ENCODE data around the gene CFAP299.

CFAP299 gene

DNA sequence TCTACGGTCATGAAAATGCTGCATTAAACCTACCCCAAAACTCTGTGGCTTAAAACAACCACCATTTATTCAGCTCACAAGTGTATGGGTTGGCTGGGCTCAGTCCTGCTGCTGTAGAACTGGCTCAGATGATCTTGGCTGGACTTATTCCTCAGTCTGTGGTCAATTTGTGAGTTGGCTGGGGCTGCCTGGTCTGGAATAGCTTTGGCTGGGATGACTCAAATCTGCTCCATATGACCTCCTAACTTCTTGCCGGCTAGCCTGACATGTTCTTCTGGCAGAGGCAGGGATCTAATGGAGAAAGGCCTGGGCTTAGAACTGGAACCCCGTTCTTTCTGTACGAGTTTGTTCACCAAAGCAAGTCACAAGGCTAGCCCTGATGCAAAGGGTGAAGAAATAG is 71.7 kb downstream of the CFAP299 start:
- no peaks in the 10 kb centered on the region for H3K27me3 ChIP-seq (ENCODE audit: control insufficient read depth, low read length)
- H3K4me3 ChIP-seq (ENCODE audit: low read length), result no peak overlapping the region
- no peaks in the 10 kb centered on the region for H3K36me3 ChIP-seq (ENCODE audit: control insufficient read depth, low read length)
- TF ChIP-seq EZH2phosphoT487 (IDR thresholded peaks at IDR 0.05; ENCODE audit: borderline replicate concordance, low read length), result no peak
- TF ChIP-seq, protein P1, sequence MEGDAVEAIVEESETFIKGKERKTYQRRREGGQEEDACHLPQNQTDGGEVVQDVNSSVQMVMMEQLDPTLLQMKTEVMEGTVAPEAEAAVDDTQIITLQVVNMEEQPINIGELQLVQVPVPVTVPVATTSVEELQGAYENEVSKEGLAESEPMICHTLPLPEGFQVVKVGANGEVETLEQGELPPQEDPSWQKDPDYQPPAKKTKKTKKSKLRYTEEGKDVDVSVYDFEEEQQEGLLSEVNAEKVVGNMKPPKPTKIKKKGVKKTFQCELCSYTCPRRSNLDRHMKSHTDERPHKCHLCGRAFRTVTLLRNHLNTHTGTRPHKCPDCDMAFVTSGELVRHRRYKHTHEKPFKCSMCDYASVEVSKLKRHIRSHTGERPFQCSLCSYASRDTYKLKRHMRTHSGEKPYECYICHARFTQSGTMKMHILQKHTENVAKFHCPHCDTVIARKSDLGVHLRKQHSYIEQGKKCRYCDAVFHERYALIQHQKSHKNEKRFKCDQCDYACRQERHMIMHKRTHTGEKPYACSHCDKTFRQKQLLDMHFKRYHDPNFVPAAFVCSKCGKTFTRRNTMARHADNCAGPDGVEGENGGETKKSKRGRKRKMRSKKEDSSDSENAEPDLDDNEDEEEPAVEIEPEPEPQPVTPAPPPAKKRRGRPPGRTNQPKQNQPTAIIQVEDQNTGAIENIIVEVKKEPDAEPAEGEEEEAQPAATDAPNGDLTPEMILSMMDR (IDR thresholded peaks at IDR 0.05; ENCODE audit: low read depth, low read length, poor library complexity, severe bottlenecking), result no peak
- no peak overlapping the region for H3K27ac ChIP-seq (ENCODE audit: low read depth, low read length)
- no peaks in the 10 kb centered on the region for H3K9me2 ChIP-seq (replicated peaks; ENCODE audit: control insufficient read depth, low read length)
- no peaks in the 10 kb centered on the region for H4K20me1 ChIP-seq (ENCODE audit: control insufficient read depth, insufficient read depth, low read depth, low read length)
- H3K4me2 ChIP-seq (ENCODE audit: low read length), result no peak overlapping the region
- no peaks in the 10 kb centered on the region; the same call in 1 of the 2 replicates for H3K9me3 ChIP-seq (ENCODE audit: control insufficient read depth, insufficient read depth, low read length)
- H3K79me2 ChIP-seq (ENCODE audit: control insufficient read depth, low read length), result no peaks in the 10 kb centered on the region
- no peaks in the 10 kb centered on the region for H3F3A ChIP-seq (ENCODE audit: control insufficient read depth, insufficient read depth)
- H3K4me1 ChIP-seq (ENCODE audit: control insufficient read depth, low read length), result no peaks in the 10 kb centered on the region

DNA sequence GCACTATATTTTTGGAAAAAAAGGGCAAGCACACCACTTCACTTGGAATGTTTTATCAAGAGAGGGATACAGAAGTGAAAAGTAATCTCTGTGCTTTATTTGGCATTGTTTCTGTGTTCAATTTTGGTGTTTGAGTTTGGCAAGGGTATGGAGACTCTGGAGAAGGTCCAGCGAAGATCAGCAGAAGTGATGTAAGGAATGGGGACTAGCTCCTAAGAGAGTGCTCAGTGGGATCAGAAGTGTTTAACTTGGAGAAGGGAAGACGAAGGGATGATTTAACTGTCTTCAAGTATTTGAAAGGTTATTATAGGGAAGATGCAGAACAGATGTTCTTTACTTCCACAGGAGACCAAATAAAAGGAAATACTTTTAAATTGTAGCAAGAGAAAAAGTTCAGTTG is 74.3 kb downstream of the CFAP299 start:
- no peaks in the 10 kb centered on the region for H3K9me2 ChIP-seq (replicated peaks; ENCODE audit: control insufficient read depth, low read length)
- H3K9me3 ChIP-seq (ENCODE audit: control insufficient read depth, insufficient read depth, low read length), result no peaks in the 10 kb centered on the region; the same call in 1 of the 2 replicates
- H3K27me3 ChIP-seq (ENCODE audit: control insufficient read depth, low read length), result no peaks in the 10 kb centered on the region
- no peak overlapping the region for H3K4me3 ChIP-seq (ENCODE audit: low read length)
- no peak overlapping the region for H3K4me2 ChIP-seq (ENCODE audit: low read length)
- no peaks in the 10 kb centered on the region for H3K4me1 ChIP-seq (ENCODE audit: control insufficient read depth, low read length)
- no peaks in the 10 kb centered on the region for H4K20me1 ChIP-seq (ENCODE audit: control insufficient read depth, insufficient read depth, low read depth, low read length)
- TF ChIP-seq, protein P1 (IDR thresholded peaks at IDR 0.05; ENCODE audit: low read depth, low read length, poor library complexity, severe bottlenecking), result no peak
- no peak for TF ChIP-seq EZH2phosphoT487 (IDR thresholded peaks at IDR 0.05; ENCODE audit: borderline replicate concordance, low read length)
- H3K79me2 ChIP-seq (ENCODE audit: control insufficient read depth, low read length), result no peaks in the 10 kb centered on the region
- no peaks in the 10 kb centered on the region for H3F3A ChIP-seq (ENCODE audit: control insufficient read depth, insufficient read depth)
- H3K27ac ChIP-seq (ENCODE audit: low read depth, low read length), result no peak overlapping the region
- H3K36me3 ChIP-seq (ENCODE audit: control insufficient read depth, low read length), result no peaks in the 10 kb centered on the region

DNA sequence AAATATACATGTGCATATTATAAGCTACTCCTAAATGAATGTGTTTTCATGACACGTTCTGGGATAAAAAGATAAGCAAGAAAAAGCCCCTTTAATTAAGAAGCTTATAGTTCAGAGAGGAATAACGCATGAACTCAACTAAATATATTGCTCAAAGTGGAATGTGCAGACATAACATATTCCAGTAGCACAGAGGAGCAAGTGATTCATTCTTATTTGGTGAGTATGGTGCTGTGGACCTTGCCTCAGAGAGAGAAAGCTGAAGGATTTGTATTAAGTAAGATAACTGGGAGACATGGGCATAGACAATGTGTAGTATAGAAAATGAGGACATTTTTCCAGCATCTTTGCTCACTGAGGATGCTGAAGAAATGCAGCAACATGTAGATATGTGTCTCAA is 76.8 kb downstream of the CFAP299 start:
- Histone ChIP-seq H4K20me1 (ENCODE audit: control insufficient read depth, insufficient read depth, low read depth, low read length) (no peaks in the 10 kb centered on the region), H3K4me3 (ENCODE audit: low read length) (no peak overlapping the region), H3F3A (ENCODE audit: control insufficient read depth, insufficient read depth) (no peaks in the 10 kb centered on the region), H3K4me1 (ENCODE audit: control insufficient read depth, low read length) (no peaks in the 10 kb centered on the region), H3K4me2 (ENCODE audit: low read length) (no peak overlapping the region), H3K27ac (ENCODE audit: low read depth, low read length) (no peak overlapping the region), H3K27me3 (ENCODE audit: control insufficient read depth, low read length) (no peaks in the 10 kb centered on the region), H3K79me2 (ENCODE audit: control insufficient read depth, low read length) (no peaks in the 10 kb centered on the region), H3K9me3 (ENCODE audit: control insufficient read depth, insufficient read depth, low read length) (no peaks in the 10 kb centered on the region), H3K36me3 (ENCODE audit: control insufficient read depth, low read length) (no peaks in the 10 kb centered on the region), H3K9me2 (replicated peaks; ENCODE audit: control insufficient read depth, low read length) (no peaks in the 10 kb centered on the region)
- TF ChIP-seq, protein P1 (IDR thresholded peaks at IDR 0.05; ENCODE audit: low read depth, low read length, poor library complexity, severe bottlenecking), result no peak
- no peak for TF ChIP-seq EZH2phosphoT487 (IDR thresholded peaks at IDR 0.05; ENCODE audit: borderline replicate concordance, low read length)

DNA sequence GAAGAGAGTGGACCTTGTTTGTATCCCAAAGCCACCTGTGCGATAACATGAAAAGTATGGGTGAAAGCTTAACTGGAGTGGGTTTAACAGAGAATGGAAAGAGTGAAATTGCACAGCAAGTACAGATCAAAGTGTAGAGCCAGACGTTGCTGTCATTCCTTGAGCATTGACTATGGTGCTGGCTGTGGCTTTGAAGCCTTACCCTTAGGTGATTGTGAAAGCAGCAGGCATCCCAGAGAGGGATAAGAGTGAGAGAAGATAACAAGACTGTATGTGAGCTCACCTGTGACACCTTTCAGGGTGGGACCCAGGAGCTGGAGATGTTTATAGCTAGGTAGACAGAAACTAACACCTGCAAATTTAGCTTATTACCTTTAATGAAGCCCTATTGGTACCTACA is 77.6 kb downstream of the CFAP299 start:
- Histone ChIP-seq H3K27me3 (ENCODE audit: control insufficient read depth, low read length) (no peaks in the 10 kb centered on the region), H3F3A (ENCODE audit: control insufficient read depth, insufficient read depth) (no peaks in the 10 kb centered on the region)

More for the DNA sequence above, 77.6 kb downstream of the CFAP299 start:
- Histone ChIP-seq H3K79me2 (ENCODE audit: control insufficient read depth, low read length) (no peaks in the 10 kb centered on the region), H3K9me2 (replicated peaks; ENCODE audit: control insufficient read depth, low read length) (no peaks in the 10 kb centered on the region), H3K27ac (ENCODE audit: low read depth, low read length) (no peak overlapping the region), H3K4me3 (ENCODE audit: low read length) (no peak overlapping the region), H4K20me1 (ENCODE audit: control insufficient read depth, insufficient read depth, low read depth, low read length) (no peaks in the 10 kb centered on the region), H3K4me1 (ENCODE audit: control insufficient read depth, low read length) (no peaks in the 10 kb centered on the region), H3K36me3 (ENCODE audit: control insufficient read depth, low read length) (no peaks in the 10 kb centered on the region), H3K9me3 (ENCODE audit: control insufficient read depth, insufficient read depth, low read length) (no peaks in the 10 kb centered on the region), H3K4me2 (ENCODE audit: low read length) (no peak overlapping the region)
- TF ChIP-seq EZH2phosphoT487 (IDR thresholded peaks at IDR 0.05; ENCODE audit: borderline replicate concordance, low read length), result no peak
- TF ChIP-seq, protein P1 (IDR thresholded peaks at IDR 0.05; ENCODE audit: low read depth, low read length, poor library complexity, severe bottlenecking), result no peak

Data from DOHH2 (cell line).